Fibroblast of lung (primary cell): Measurements from ENCODE around the gene KCNN3. TPM values are rescaled to one million over a fixed set of nuclear protein-coding genes. Genes with fewer than 3 reads are reported as not detected.

Experiments used
- DNase-seq, 2 donors: peaks; one replicate each; pipeline versions ENCODE4 v3.0.0 to v3.0.0-alpha.2; 2010; ENCODE audit warnings: low read depth in 2 of 2
- H2AFZ ChIP-seq: 2 replicates; pipeline ENCODE4 v1.5.1; 2012; ENCODE audit warnings: low read length, control low read depth, inconsistent platforms
- H3K27ac ChIP-seq: 2 replicates; pipeline ENCODE4 v1.5.1; 2011; ENCODE audit warnings: low read length, control low read depth; ENCODE audit not compliant: insufficient read depth
- H3K27me3 ChIP-seq: 2 replicates; pipeline ENCODE4 v1.5.1; 2011; ENCODE audit warnings: mild to moderate bottlenecking, low read length; ENCODE audit not compliant: control insufficient read depth, insufficient read depth
- H3K36me3 ChIP-seq: 2 replicates; pipeline ENCODE4 v1.5.1; 2011; ENCODE audit warnings: low read length; ENCODE audit not compliant: control insufficient read depth, insufficient read depth
- H3K4me1 ChIP-seq: 2 replicates; pipeline ENCODE4 v1.5.1; 2011; ENCODE audit warnings: low read length; ENCODE audit not compliant: control insufficient read depth, insufficient read depth; ENCODE audit errors: extremely low read depth
- H3K4me2 ChIP-seq: 2 replicates; pipeline ENCODE4 v1.5.1; 2011; ENCODE audit warnings: low read length, control low read depth; ENCODE audit not compliant: insufficient read depth; ENCODE audit errors: extremely low read depth
- H3K4me3 ChIP-seq, 4 experiments: fragments of 200-600 bp in 1 of 4; sonication (generic) in 1 of 4; replicated peaks in 1 of 4; 2 replicates each; pipeline ENCODE4 v1.5.1; 2011 to 2016; ENCODE audit warnings: low read length in 4 of 4, low read depth in 3 of 4, mild to moderate bottlenecking in 3 of 4, control low read depth in 2 of 4, inconsistent platforms in 1 of 4, mixed read lengths in 1 of 4; ENCODE audit not compliant: insufficient read depth in 1 of 4; ENCODE audit errors: control extremely low read depth in 1 of 4
- H3K79me2 ChIP-seq: 2 replicates; pipeline ENCODE4 v1.5.1; 2012; ENCODE audit warnings: mild to moderate bottlenecking, low read length, inconsistent platforms; ENCODE audit not compliant: control insufficient read depth, insufficient read depth
- H3K9ac ChIP-seq: 2 replicates; pipeline ENCODE4 v1.5.1; 2011; ENCODE audit warnings: mild to moderate bottlenecking, low read length, control low read depth; ENCODE audit not compliant: insufficient read depth
- H3K9me3 ChIP-seq: 2 replicates; pipeline ENCODE4 v1.5.1; 2012; ENCODE audit warnings: low read depth, low read length; ENCODE audit not compliant: control insufficient read depth, insufficient read depth
- H4K20me1 ChIP-seq: 2 replicates; pipeline ENCODE4 v1.5.1; 2011; ENCODE audit warnings: low read length; ENCODE audit not compliant: control insufficient read depth, insufficient read depth; ENCODE audit errors: extremely low read depth
- CTCF ChIP-seq, 2 donors: IDR thresholded peaks in 1 of 2; conservative IDR thresholded peaks in 1 of 2; 1 replicate in 1 of 2; 2 replicates in 1 of 2; pipeline ENCODE4 v1.5.1; 2011 to 2012; ENCODE audit warnings: low read length in 2 of 2, control low read depth in 1 of 2, inconsistent platforms in 1 of 2, low read depth in 1 of 2, mild to moderate bottlenecking in 1 of 2
- EZH2 ChIP-seq: IDR thresholded peaks from 2 replicates; pipeline ENCODE4 v1.5.1; 2012; ENCODE audit warnings: low read length, control low read depth, mild to moderate bottlenecking; ENCODE audit errors: missing control alignments
- polyA plus RNA-seq, 2 donors: library from polyadenylated mRNA; depleted of rRNA in 1 of 2; stranded (reverse) in 1 of 2; unstranded in 1 of 2; fragments of >200 nt; gene quantifications; 2 replicates each; pipeline ENCODE4 v1.2.1, GENCODE V29; 2011 to 2012; ENCODE audit warnings: missing spikeins in 1 of 2
- total RNA-seq: library from RNA; depleted of rRNA; stranded (reverse); fragments of >200 nt; gene quantifications from 2 replicates; pipeline ENCODE4 v1.2.1, GENCODE V29; 2014

The KCNN3 gene
- total and polyA plus RNA-seq, 2 donors (not counting 1 experiment from before 2014, with no cell fraction given) = not detected

DNA sequence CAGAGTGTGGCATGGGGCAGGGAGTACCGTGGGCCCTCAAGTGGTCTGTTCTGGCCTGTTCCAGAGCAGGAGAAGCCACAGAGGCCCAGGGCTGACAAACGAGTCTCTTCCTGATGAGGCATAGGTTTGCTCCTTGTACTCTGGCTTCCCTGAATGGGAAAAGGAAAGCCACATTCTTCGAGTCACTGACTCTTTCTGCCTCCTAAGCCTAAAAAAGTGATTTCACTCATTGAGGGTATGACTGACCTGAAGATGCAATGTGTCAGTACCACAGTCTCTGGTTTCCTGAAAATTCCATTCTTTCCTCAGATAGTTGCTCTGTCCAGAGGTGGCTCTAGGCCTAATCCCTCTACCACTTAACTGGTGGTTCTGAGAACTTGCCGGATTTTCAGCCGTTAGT lies 92.3 kb downstream of the KCNN3 start:
- Histone ChIP-seq H3K36me3 (no peaks in the 10 kb centered on the region), H3K27me3 (peaks cover 3% of the 10 kb centered on the region), H3K4me3 (no peak overlapping the region), H3K27ac (no peak overlapping the region), H3K9me3 (no peaks in the 10 kb centered on the region), H3K79me2 (no peaks in the 10 kb centered on the region), H3K9ac (no peak overlapping the region), H3K4me2 (no peak overlapping the region), H2AFZ (no peak overlapping the region), H4K20me1 (no peaks in the 10 kb centered on the region), H3K4me1 (no peaks in the 10 kb centered on the region)
- no peak for TF ChIP-seq CTCF (conservative IDR thresholded peaks at IDR 0.05 in 1 of 2, IDR thresholded peaks at IDR 0.05 in 1 of 2; ENCODE audit: low read depth in 1 of 2, low read length in 2 of 2)
- TF ChIP-seq EZH2 = no peak
- no peak for DNase-seq

GRCh38 chr1:154777154-154777553 lies 92.9 kb downstream of the KCNN3 start:
- no peaks in the 10 kb centered on the region for H3K79me2 ChIP-seq
- H3K27me3 ChIP-seq = no peaks in the 10 kb centered on the region
- no peak overlapping the region for H2AFZ ChIP-seq
- H3K27ac ChIP-seq = no peak overlapping the region
- no peaks in the 10 kb centered on the region for H3K4me1 ChIP-seq
- H3K9me3 ChIP-seq = no peaks in the 10 kb centered on the region
- peak in 1 of 2 donors; percentile 29 for DNase-seq
- TF ChIP-seq EZH2 = no peak
- TF ChIP-seq CTCF (conservative IDR thresholded peaks at IDR 0.05 in 1 of 2, IDR thresholded peaks at IDR 0.05 in 1 of 2; ENCODE audit: low read depth in 1 of 2, low read length in 2 of 2) = no peak
- no peak overlapping the region for H3K4me2 ChIP-seq
- H3K4me3 ChIP-seq = no peak overlapping the region
- H3K36me3 ChIP-seq = no peaks in the 10 kb centered on the region
- no peak overlapping the region for H3K9ac ChIP-seq
- H4K20me1 ChIP-seq = no peaks in the 10 kb centered on the region

- Histone ChIP-seq H3K27me3 (no peaks in the 10 kb centered on the region), H3K9ac (no peak overlapping the region), H3K79me2 (no peaks in the 10 kb centered on the region), H2AFZ (no peak overlapping the region), H3K9me3 (no peaks in the 10 kb centered on the region), H3K4me1 (no peaks in the 10 kb centered on the region), H3K36me3 (no peaks in the 10 kb centered on the region), H4K20me1 (no peaks in the 10 kb centered on the region), H3K27ac (no peak overlapping the region), H3K4me3 (no peak overlapping the region), H3K4me2 (no peak overlapping the region)
- TF ChIP-seq EZH2 (no peak), CTCF (conservative IDR thresholded peaks at IDR 0.05 in 1 of 2, IDR thresholded peaks at IDR 0.05 in 1 of 2; ENCODE audit: low read depth in 1 of 2, low read length in 2 of 2) (no peak)
- DNase-seq = no peak
Measured at GRCh38 chr1:154775621-154776605, 94.2 kb downstream of the KCNN3 start.
